ENCODE results near the gene PSENEN. TPM values are rescaled to one million over a fixed set of nuclear protein-coding genes. Genes with fewer than 3 reads are reported as not detected.
"Not testable (repeated sequence)": the region's sequence is repeated elsewhere in the genome, so short reads cannot be mapped to it uniquely, and the experiment has no call there.

PSENEN gene
- total and polyA plus RNA-seq, 3 experiments from 2014 or later, result 50.8 to 101 (median 57.8) TPM

- H3K27me3 Mint-ChIP-seq, result peaks cover 0 to 2% of the 10 kb centered on the region in 2 donors
- ChIA-PET POLR2A (interaction anchor here (1.7 kb wide), 1 partner anchor 25 kb away, joined by 4 read pairs; the partner anchor contains the start of genes PSENEN and U2AF1L4), CTCF (interaction anchor here (0.9 kb wide), 1 partner anchor 17 kb away, joined by 4 read pairs; no protein-coding TSS in a partner anchor)
- H3K4me3 Mint-ChIP-seq, result no peak overlapping the region
- Histone ChIP-seq H3K36me3 (ENCODE audit: insufficient read depth, low read length) (peaks cover 36% of the 10 kb centered on the region), H3K4me3 (ENCODE audit: low read length) (no peak overlapping the region), H3K27me3 (ENCODE audit: insufficient read depth, low read length, poor library complexity, severe bottlenecking) (no peaks in the 10 kb centered on the region), H3K9me3 (ENCODE audit: low read length) (no peaks in the 10 kb centered on the region), H3K27ac (ENCODE audit: low read depth, low read length) (no peak overlapping the region), H3K4me1 (ENCODE audit: insufficient read depth, low read length) (peaks cover 25% of the 10 kb centered on the region)
- no peaks in the 10 kb centered on the region for H3K9me3 Mint-ChIP-seq
- peaks cover 5 to 67% (median 7%) of the 10 kb centered on the region in 3 donors for H3K36me3 Mint-ChIP-seq
- no peak for DNase-seq
- H3K4me1 Mint-ChIP-seq, result peaks cover 24 to 39% (median 24%) of the 10 kb centered on the region in 3 donors
- H3K27ac Mint-ChIP-seq, result peak overlapping the region in 1 of 8 donors; percentile 58
These were observed 24.8 kb upstream of the PSENEN start for GRCh38 chr19:35720648-35721047.

GRCh38 chr19:35721374-35721773, 24.1 kb upstream of the PSENEN start:
- peaks cover 17% of the 10 kb centered on the region for H3K4me1 ChIP-seq (ENCODE audit: insufficient read depth, low read length)
- no peaks in the 10 kb centered on the region for H3K27me3 ChIP-seq (ENCODE audit: insufficient read depth, low read length, poor library complexity, severe bottlenecking)
- no peak overlapping the region for H3K27ac Mint-ChIP-seq
- peaks cover 5 to 74% (median 7%) of the 10 kb centered on the region in 3 donors for H3K36me3 Mint-ChIP-seq
- H3K4me3 Mint-ChIP-seq, result peak overlapping the region in 1 of 7 donors; percentile 28
- no peak overlapping the region for H3K27ac ChIP-seq (ENCODE audit: low read depth, low read length)
- DNase-seq, result no peak
- H3K36me3 ChIP-seq (ENCODE audit: insufficient read depth, low read length), result peaks cover 43% of the 10 kb centered on the region
- no peaks in the 10 kb centered on the region for H3K9me3 ChIP-seq (ENCODE audit: low read length)
- POLR2A ChIA-PET, result interaction anchor here (0.5 kb wide), 1 partner anchor 30 kb away, joined by 3 read pairs; no protein-coding TSS in a partner anchor
- peaks cover 16 to 32% (median 17%) of the 10 kb centered on the region in 3 donors for H3K4me1 Mint-ChIP-seq
- CTCF ChIA-PET, result interaction anchor here (0.6 to 0.7 kb wide), 2 partner anchors 10 to 257 kb away, joined by 3 to 4 read pairs; no protein-coding TSS in a partner anchor
- H3K4me3 ChIP-seq (ENCODE audit: low read length), result no peak overlapping the region
- no peaks in the 10 kb centered on the region for H3K9me3 Mint-ChIP-seq
- H3K27me3 Mint-ChIP-seq, result no peaks in the 10 kb centered on the region

GRCh38 chr19:35722461-35722860, 23.0 kb upstream of the PSENEN start:
- no peaks in the 10 kb centered on the region for H3K27me3 Mint-ChIP-seq
- no peak overlapping the region for H3K4me3 Mint-ChIP-seq
- H3K9me3 Mint-ChIP-seq, result no peaks in the 10 kb centered on the region
- POLR2A ChIA-PET, result no interaction called here
- no peaks in the 10 kb centered on the region for H3K27me3 ChIP-seq (ENCODE audit: insufficient read depth, low read length, poor library complexity, severe bottlenecking)
- H3K9me3 ChIP-seq (ENCODE audit: low read length), result no peaks in the 10 kb centered on the region
- H3K36me3 ChIP-seq (ENCODE audit: insufficient read depth, low read length), result peaks cover 53% of the 10 kb centered on the region
- peak overlapping the region in 1 of 8 donors; percentile 87 for H3K27ac Mint-ChIP-seq
- DNase-seq, result no peak
- no peak overlapping the region for H3K4me3 ChIP-seq (ENCODE audit: low read length)
- H3K27ac ChIP-seq (ENCODE audit: low read depth, low read length), result no peak overlapping the region
- H3K4me1 Mint-ChIP-seq, result peaks cover 12 to 28% (median 13%) of the 10 kb centered on the region in 3 donors
- H3K4me1 ChIP-seq (ENCODE audit: insufficient read depth, low read length), result peaks cover 15% of the 10 kb centered on the region
- H3K36me3 Mint-ChIP-seq, result peaks cover 5 to 76% (median 7%) of the 10 kb centered on the region in 3 donors
- CTCF ChIA-PET, result no interaction called here

DNA sequence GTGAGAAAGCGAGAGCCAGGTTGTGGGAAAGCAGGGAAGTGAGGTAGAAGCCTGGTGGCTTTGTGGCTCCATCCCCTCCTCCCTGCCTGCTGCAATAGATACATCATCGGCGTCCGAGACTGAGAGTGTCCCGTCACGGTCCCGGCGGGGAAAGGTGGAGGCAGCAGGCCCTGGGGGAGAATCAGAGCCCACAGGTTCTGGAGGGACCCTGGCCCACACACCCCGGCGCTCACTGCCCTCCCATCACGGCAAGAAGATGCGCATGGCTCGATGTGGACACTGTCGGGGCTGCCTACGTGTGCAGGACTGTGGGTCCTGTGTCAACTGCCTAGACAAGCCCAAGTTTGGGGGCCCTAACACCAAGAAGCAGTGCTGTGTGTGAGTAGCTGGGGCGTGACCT, 22.6 kb upstream of the PSENEN start:
- peaks cover 5 to 80% (median 8%) of the 10 kb centered on the region in 3 donors for H3K36me3 Mint-ChIP-seq
- ChIA-PET CTCF (interaction anchor here (0.7 to 1.4 kb wide), 3 partner anchors 14 to 17 kb away, joined by 3 to 4 read pairs (median 3); no protein-coding TSS in a partner anchor), POLR2A (no interaction called here)
- no peak overlapping the region for H3K4me3 Mint-ChIP-seq
- no peak overlapping the region for H3K4me3 ChIP-seq (ENCODE audit: low read length)
- H3K4me1 Mint-ChIP-seq, result peaks cover 12 to 28% (median 13%) of the 10 kb centered on the region in 3 donors
- H3K27me3 Mint-ChIP-seq, result no peaks in the 10 kb centered on the region
- H3K27me3 ChIP-seq (ENCODE audit: insufficient read depth, low read length, poor library complexity, severe bottlenecking), result no peaks in the 10 kb centered on the region
- DNase-seq, result no peak
- H3K36me3 ChIP-seq (ENCODE audit: insufficient read depth, low read length), result peaks cover 57% of the 10 kb centered on the region
- H3K4me1 ChIP-seq (ENCODE audit: insufficient read depth, low read length), result peaks cover 15% of the 10 kb centered on the region
- H3K9me3 Mint-ChIP-seq, result no peaks in the 10 kb centered on the region
- no peaks in the 10 kb centered on the region for H3K9me3 ChIP-seq (ENCODE audit: low read length)
- peak overlapping the region in 1 of 8 donors; percentile 87 for H3K27ac Mint-ChIP-seq
- H3K27ac ChIP-seq (ENCODE audit: low read depth, low read length), result no peak overlapping the region

DNA sequence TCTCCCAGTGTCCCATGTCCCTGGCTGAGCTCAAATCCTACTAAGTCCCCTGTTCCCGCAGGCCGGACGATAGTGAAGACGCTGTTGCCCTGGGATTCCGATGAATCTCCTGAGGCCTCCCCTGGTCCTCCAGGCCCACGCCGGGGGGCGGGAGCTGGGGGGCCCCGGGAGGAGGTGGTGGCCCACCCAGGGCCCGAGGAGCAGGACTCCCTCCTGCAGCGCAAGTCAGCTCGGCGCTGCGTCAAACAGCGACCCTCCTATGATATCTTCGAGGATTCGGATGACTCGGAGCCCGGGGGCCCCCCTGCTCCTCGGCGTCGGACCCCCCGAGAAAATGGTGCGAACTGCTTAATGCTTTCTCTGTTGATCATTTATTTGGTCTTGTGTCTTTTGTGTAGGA, 21.8 kb upstream of the PSENEN start:
- Histone ChIP-seq H3K4me1 (ENCODE audit: insufficient read depth, low read length) (peaks cover 14% of the 10 kb centered on the region), H3K27me3 (ENCODE audit: insufficient read depth, low read length, poor library complexity, severe bottlenecking) (no peaks in the 10 kb centered on the region), H3K27ac (ENCODE audit: low read depth, low read length) (no peak overlapping the region), H3K4me3 (ENCODE audit: low read length) (no peak overlapping the region), H3K36me3 (ENCODE audit: insufficient read depth, low read length) (peaks cover 63% of the 10 kb centered on the region), H3K9me3 (ENCODE audit: low read length) (no peaks in the 10 kb centered on the region)
- Mint-ChIP-seq H3K9me3 (no peaks in the 10 kb centered on the region), H3K27ac (peak overlapping the region in 1 of 8 donors; percentile 75), H3K4me3 (no peak overlapping the region), H3K4me1 (peaks cover 12 to 24% (median 12%) of the 10 kb centered on the region in 3 donors), H3K27me3 (no peaks in the 10 kb centered on the region), H3K36me3 (peaks cover 5 to 85% (median 8%) of the 10 kb centered on the region in 3 donors)
- ChIA-PET CTCF (interaction anchor here (0.7 to 1.4 kb wide), 3 partner anchors 13 to 17 kb away, joined by 3 to 4 read pairs (median 3); no protein-coding TSS in a partner anchor), POLR2A (interaction anchor here (1.2 kb wide), 1 partner anchor 18 kb away, joined by 3 read pairs; the partner anchor contains the start of gene IGFLR1)
- DNase-seq, result no peak

DNA sequence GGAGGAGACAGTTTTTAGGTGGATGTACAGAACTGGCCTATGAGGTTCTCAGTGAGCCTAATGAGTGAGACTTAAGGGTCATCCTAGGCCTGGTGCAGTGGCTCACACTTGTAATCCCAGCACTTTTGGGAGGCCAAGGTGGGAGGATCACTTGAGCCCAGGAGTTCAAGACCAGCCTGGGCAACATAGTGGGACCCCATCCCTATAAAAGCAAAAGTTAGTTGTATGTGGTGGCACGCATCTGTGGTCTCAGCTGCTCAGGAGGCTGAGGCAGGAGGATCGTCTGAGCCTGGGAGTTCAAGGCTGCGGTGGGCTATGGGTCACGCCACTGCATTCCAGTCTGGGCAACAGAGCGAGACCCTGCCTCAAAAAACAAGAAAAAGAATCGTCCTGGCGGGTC, 21.3 kb upstream of the PSENEN start:
- DNase-seq, result not testable (repeated sequence)
- CTCF ChIA-PET, result interaction anchor here (1.4 kb wide), 1 partner anchor 12 kb away, joined by 3 read pairs; no protein-coding TSS in a partner anchor

GRCh38 chr19:35724560-35724959, 20.9 kb upstream of the PSENEN start:
- peaks cover 5 to 91% (median 14%) of the 10 kb centered on the region in 3 donors for H3K36me3 Mint-ChIP-seq
- CTCF ChIA-PET, result interaction anchor here (1.4 kb wide), 1 partner anchor 12 kb away, joined by 3 read pairs; no protein-coding TSS in a partner anchor

More for the DNA sequence above, 21.3 kb upstream of the PSENEN start:
- H3K4me3 Mint-ChIP-seq; H3K9me3 Mint-ChIP-seq; H3K4me1 ChIP-seq (ENCODE audit: insufficient read depth, low read length); H3K9me3 ChIP-seq (ENCODE audit: low read length); H3K27ac ChIP-seq (ENCODE audit: low read depth, low read length); H3K27me3 Mint-ChIP-seq; H3K4me3 ChIP-seq (ENCODE audit: low read length); H3K27me3 ChIP-seq (ENCODE audit: insufficient read depth, low read length, poor library complexity, severe bottlenecking): not testable (repeated sequence)
- POLR2A ChIA-PET, result interaction anchor here (1.2 kb wide), 1 partner anchor 18 kb away, joined by 3 read pairs; the partner anchor contains the start of gene IGFLR1
- peaks cover 5 to 89% (median 10%) of the 10 kb centered on the region in 3 donors for H3K36me3 Mint-ChIP-seq
- H3K27ac Mint-ChIP-seq, result peak overlapping the region in 1 of 8 donors; percentile 75
- H3K36me3 ChIP-seq (ENCODE audit: insufficient read depth, low read length), result peaks cover 68% of the 10 kb centered on the region
- H3K4me1 Mint-ChIP-seq, result peaks cover 9 to 20% (median 11%) of the 10 kb centered on the region in 3 donors

GRCh38 chr19:35725216-35725861, 20.1 kb upstream of the PSENEN start:
- Mint-ChIP-seq H3K4me1 (peaks cover 1 to 11% (median 4%) of the 10 kb centered on the region in 3 donors), H3K36me3 (peaks cover 5 to 91% (median 15%) of the 10 kb centered on the region in 3 donors), H3K4me3 (no peak overlapping the region), H3K27ac (peak overlapping the region in 2 of 8 donors; percentile 58 to 74), H3K27me3 (no peaks in the 10 kb centered on the region), H3K9me3 (no peaks in the 10 kb centered on the region)
- CTCF ChIA-PET, result no interaction called here
- Histone ChIP-seq H3K27ac (ENCODE audit: low read depth, low read length) (no peak overlapping the region), H3K4me3 (ENCODE audit: low read length) (no peak overlapping the region), H3K4me1 (ENCODE audit: insufficient read depth, low read length) (no peaks in the 10 kb centered on the region), H3K9me3 (ENCODE audit: low read length) (no peaks in the 10 kb centered on the region), H3K36me3 (ENCODE audit: insufficient read depth, low read length) (peaks cover 80% of the 10 kb centered on the region), H3K27me3 (ENCODE audit: insufficient read depth, low read length, poor library complexity, severe bottlenecking) (no peaks in the 10 kb centered on the region)
- no peak for DNase-seq
- POLR2A ChIA-PET, result no interaction called here

More at GRCh38 chr19:35724560-35724959, 20.9 kb upstream of the PSENEN start:
- no peaks in the 10 kb centered on the region for H3K9me3 Mint-ChIP-seq
- Histone ChIP-seq H3K4me3 (ENCODE audit: low read length) (no peak overlapping the region), H3K36me3 (ENCODE audit: insufficient read depth, low read length) (peaks cover 72% of the 10 kb centered on the region), H3K9me3 (ENCODE audit: low read length) (no peaks in the 10 kb centered on the region), H3K27ac (ENCODE audit: low read depth, low read length) (no peak overlapping the region), H3K4me1 (ENCODE audit: insufficient read depth, low read length) (peaks cover 5% of the 10 kb centered on the region), H3K27me3 (ENCODE audit: insufficient read depth, low read length, poor library complexity, severe bottlenecking) (no peaks in the 10 kb centered on the region)
- peaks cover 5 to 15% (median 6%) of the 10 kb centered on the region in 3 donors for H3K4me1 Mint-ChIP-seq
- H3K27me3 Mint-ChIP-seq, result no peaks in the 10 kb centered on the region
- peak overlapping the region in 1 of 8 donors; percentile 75 for H3K27ac Mint-ChIP-seq
- H3K4me3 Mint-ChIP-seq, result no peak overlapping the region
- POLR2A ChIA-PET, result interaction anchor here (1.2 kb wide), 1 partner anchor 17 kb away, joined by 3 read pairs; the partner anchor contains the start of gene IGFLR1
- DNase-seq, result no peak
